ENCODE data around the gene CPOX. TPM values are rescaled to one million over a fixed set of nuclear protein-coding genes. Genes with fewer than 3 reads are reported as not detected.

The CPOX gene
- total and polyA plus RNA-seq, 10 of the 15 experiments (the other 5 are each of a cell fraction or from before 2014, with no cell fraction given) = 40.7 to 72.6 (median 64.5) TPM

DNA sequence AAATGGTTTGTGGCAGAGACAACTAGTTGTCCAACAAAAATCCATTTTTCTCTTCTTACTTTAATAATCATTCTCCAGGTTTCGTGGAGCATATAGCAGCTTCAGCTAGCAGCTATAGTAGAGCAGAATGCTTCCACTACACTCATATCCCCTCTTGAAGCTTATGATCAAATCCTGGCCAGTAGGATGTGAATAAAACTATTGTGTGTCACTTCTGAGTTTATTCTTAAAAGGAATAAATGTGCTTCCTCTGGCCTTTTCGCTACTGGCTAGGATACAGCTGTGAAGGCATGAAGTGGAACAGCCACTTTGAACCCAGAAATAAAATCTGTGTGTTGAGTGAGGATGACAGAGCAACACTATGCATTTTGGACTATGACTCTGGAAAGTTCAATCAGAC, 7.8 kb upstream of the CPOX start:
- H2AFZ ChIP-seq (ENCODE audit: control insufficient read depth, low read depth, low read length) = no peak overlapping the region
- no peaks in the 10 kb centered on the region; the same call in 2 of the 3 replicates for H3K9me3 ChIP-seq (replicated peaks; ENCODE audit: control insufficient read depth, insufficient read depth, low read length)
- CTCF ChIA-PET = interaction anchor here (0.6 to 8.3 kb wide), 35 partner anchors 10 to 931 kb away, joined by 3 to 373 read pairs (median 6); partner anchors contain the start of gene ST3GAL6
- 73% methylated on average over 2 of the region's 2 CpGs for WGBS (ENCODE audit: insufficient coverage, insufficient replicate concordance, low lambda C conversion rate, missing lambda C conversion rate)
- H3K36me3 ChIP-seq (ENCODE audit: control insufficient read depth in 2 of 2, insufficient read depth in 2 of 2, low read length in 1 of 2) = no peaks in the 10 kb centered on the region
- no peaks in the 10 kb centered on the region for H4K20me1 ChIP-seq (ENCODE audit: control insufficient read depth, insufficient read depth)
- no TSS peak for BruUV-seq (replicated peaks)
- RAD21 ChIA-PET (ENCODE audit: unreplicated experiment) = interaction anchor here (0.5 to 7.9 kb wide), 35 partner anchors 9 to 562 kb away, joined by 3 to 224 read pairs (median 4); partner anchors contain the start of gene CPOX
- H3K4me1 ChIP-seq (ENCODE audit: control insufficient read depth, insufficient read depth, low read length) = peaks cover 12% of the 10 kb centered on the region
- no peaks in the 10 kb centered on the region for H3K27me3 ChIP-seq (replicated peaks in 1 of 2; ENCODE audit: control insufficient read depth in 2 of 2, insufficient read depth in 2 of 2, low read length in 1 of 2)
- H3K27ac ChIP-seq (ENCODE audit: control insufficient read depth, insufficient read depth) = no peak overlapping the region
- TF ChIP-seq MTA3 (IDR thresholded peaks at IDR 0.05; ENCODE audit: borderline replicate concordance, low read length) (no peak), BACH1 (IDR thresholded peaks at IDR 0.05; ENCODE audit: borderline replicate concordance) (no peak), ETV6 (conservative IDR thresholded peaks at IDR 0.05 in 1 of 2, IDR thresholded peaks at IDR 0.05 in 1 of 2; ENCODE audit: borderline replicate concordance in 1 of 2, low read depth in 1 of 2) (no peak), POU2F2 (IDR thresholded peaks at IDR 0.05; ENCODE audit: borderline replicate concordance, low read depth, low read length) (no peak), DPF2 (IDR thresholded peaks at IDR 0.05) (no peak), HCFC1 (IDR thresholded peaks at IDR 0.05; ENCODE audit: low read length) (no peak), CEBPB (IDR thresholded peaks at IDR 0.05; ENCODE audit: borderline replicate concordance in 1 of 2, low read depth in 2 of 2, low read length in 2 of 2) (no peak), MYC (IDR thresholded peaks at IDR 0.05; ENCODE audit: insufficient read depth, insufficient read length, insufficient replicate concordance, low read length, severe bottlenecking) (no peak), NR2F1 (conservative IDR thresholded peaks at IDR 0.05) (no peak), ZNF24 (IDR thresholded peaks at IDR 0.05) (no peak), SP1 (IDR thresholded peaks at IDR 0.05; ENCODE audit: low read depth, low read length) (no peak)
- TF ChIP-seq, protein P1, sequence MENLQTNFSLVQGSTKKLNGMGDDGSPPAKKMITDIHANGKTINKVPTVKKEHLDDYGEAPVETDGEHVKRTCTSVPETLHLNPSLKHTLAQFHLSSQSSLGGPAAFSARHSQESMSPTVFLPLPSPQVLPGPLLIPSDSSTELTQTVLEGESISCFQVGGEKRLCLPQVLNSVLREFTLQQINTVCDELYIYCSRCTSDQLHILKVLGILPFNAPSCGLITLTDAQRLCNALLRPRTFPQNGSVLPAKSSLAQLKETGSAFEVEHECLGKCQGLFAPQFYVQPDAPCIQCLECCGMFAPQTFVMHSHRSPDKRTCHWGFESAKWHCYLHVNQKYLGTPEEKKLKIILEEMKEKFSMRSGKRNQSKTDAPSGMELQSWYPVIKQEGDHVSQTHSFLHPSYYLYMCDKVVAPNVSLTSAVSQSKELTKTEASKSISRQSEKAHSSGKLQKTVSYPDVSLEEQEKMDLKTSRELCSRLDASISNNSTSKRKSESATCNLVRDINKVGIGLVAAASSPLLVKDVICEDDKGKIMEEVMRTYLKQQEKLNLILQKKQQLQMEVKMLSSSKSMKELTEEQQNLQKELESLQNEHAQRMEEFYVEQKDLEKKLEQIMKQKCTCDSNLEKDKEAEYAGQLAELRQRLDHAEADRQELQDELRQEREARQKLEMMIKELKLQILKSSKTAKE (IDR thresholded peaks at IDR 0.05; ENCODE audit: low read depth, poor library complexity, severe bottlenecking) = no peak
- TF ChIP-seq, protein P2, sequence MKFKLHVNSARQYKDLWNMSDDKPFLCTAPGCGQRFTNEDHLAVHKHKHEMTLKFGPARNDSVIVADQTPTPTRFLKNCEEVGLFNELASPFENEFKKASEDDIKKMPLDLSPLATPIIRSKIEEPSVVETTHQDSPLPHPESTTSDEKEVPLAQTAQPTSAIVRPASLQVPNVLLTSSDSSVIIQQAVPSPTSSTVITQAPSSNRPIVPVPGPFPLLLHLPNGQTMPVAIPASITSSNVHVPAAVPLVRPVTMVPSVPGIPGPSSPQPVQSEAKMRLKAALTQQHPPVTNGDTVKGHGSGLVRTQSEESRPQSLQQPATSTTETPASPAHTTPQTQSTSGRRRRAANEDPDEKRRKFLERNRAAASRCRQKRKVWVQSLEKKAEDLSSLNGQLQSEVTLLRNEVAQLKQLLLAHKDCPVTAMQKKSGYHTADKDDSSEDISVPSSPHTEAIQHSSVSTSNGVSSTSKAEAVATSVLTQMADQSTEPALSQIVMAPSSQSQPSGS (IDR thresholded peaks at IDR 0.05; ENCODE audit: low read length) = no peak
- TF ChIP-seq, protein P3, sequence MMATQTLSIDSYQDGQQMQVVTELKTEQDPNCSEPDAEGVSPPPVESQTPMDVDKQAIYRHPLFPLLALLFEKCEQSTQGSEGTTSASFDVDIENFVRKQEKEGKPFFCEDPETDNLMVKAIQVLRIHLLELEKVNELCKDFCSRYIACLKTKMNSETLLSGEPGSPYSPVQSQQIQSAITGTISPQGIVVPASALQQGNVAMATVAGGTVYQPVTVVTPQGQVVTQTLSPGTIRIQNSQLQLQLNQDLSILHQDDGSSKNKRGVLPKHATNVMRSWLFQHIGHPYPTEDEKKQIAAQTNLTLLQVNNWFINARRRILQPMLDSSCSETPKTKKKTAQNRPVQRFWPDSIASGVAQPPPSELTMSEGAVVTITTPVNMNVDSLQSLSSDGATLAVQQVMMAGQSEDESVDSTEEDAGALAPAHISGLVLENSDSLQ (IDR thresholded peaks at IDR 0.05) = no peak
- TF ChIP-seq, protein P4, sequence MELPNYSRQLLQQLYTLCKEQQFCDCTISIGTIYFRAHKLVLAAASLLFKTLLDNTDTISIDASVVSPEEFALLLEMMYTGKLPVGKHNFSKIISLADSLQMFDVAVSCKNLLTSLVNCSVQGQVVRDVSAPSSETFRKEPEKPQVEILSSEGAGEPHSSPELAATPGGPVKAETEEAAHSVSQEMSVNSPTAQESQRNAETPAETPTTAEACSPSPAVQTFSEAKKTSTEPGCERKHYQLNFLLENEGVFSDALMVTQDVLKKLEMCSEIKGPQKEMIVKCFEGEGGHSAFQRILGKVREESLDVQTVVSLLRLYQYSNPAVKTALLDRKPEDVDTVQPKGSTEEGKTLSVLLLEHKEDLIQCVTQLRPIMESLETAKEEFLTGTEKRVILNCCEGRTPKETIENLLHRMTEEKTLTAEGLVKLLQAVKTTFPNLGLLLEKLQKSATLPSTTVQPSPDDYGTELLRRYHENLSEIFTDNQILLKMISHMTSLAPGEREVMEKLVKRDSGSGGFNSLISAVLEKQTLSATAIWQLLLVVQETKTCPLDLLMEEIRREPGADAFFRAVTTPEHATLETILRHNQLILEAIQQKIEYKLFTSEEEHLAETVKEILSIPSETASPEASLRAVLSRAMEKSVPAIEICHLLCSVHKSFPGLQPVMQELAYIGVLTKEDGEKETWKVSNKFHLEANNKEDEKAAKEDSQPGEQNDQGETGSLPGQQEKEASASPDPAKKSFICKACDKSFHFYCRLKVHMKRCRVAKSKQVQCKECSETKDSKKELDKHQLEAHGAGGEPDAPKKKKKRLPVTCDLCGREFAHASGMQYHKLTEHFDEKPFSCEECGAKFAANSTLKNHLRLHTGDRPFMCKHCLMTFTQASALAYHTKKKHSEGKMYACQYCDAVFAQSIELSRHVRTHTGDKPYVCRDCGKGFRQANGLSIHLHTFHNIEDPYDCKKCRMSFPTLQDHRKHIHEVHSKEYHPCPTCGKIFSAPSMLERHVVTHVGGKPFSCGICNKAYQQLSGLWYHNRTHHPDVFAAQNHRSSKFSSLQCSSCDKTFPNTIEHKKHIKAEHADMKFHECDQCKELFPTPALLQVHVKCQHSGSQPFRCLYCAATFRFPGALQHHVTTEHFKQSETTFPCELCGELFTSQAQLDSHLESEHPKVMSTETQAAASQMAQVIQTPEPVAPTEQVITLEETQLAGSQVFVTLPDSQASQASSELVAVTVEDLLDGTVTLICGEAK (IDR thresholded peaks at IDR 0.05; ENCODE audit: borderline replicate concordance) = no peak
- SMC1A ChIA-PET (ENCODE audit: uncharacterized antibody, unreplicated experiment) = interaction anchor here (0.6 to 16.9 kb wide), 46 partner anchors 11 to 572 kb away, joined by 3 to 408 read pairs (median 5); partner anchors contain the start of gene DCBLD2
- in situ Hi-C loops (cut with MboI) (loop anchor here (5.0 to 25.0 kb wide), 2 partner anchors 211 to 1161 kb away; no protein-coding TSS in a partner anchor), intact Hi-C loops (cut with micrococcal nuclease; ENCODE audit: unreplicated experiment) (loop anchor here (5.0 kb wide), 1 partner anchor 391 kb away; no protein-coding TSS in a partner anchor)
- H3K79me2 ChIP-seq (ENCODE audit: control insufficient read depth, insufficient read depth, low read length) = no peaks in the 10 kb centered on the region
- ATAC-seq (no peak), FAIRE-seq (no peak), DNase-seq (ENCODE audit: low read depth, low spot score) (no peak)
- POLR2A ChIA-PET = interaction anchor here (0.8 to 1.7 kb wide), 4 partner anchors 131 to 217 kb away, joined by 4 to 5 read pairs (median 4); no protein-coding TSS in a partner anchor
- no peak overlapping the region for H3K9ac ChIP-seq (ENCODE audit: control insufficient read depth, insufficient read depth, low read length)
- no peak overlapping the region for H3K4me2 ChIP-seq (ENCODE audit: control insufficient read depth, insufficient read depth)
- no peak overlapping the region for H3K4me3 ChIP-seq

Measured in GM12878 (cell line).